ENCODE results near the gene C19orf33.

The C19orf33 gene

DNA sequence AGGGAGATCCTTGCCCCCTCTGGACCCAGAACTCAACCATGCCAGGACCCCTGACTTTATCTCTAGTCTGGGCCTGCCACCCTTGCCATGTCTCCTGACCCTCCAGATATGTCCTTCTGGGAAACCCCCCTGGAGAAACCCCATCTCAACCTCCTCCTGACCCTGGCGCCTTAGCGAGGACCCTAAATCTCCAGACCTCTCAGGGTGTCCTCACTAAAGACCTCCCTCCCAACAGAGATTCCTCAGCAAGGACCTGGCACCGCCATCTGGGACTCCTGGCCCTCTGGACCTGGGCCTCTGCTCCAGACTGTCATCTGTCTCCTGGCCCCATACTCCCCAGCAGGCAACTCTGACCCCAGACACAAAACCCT, 16.9 kb downstream of the C19orf33 start:
- Histone ChIP-seq H3K27ac (no peak overlapping the region), H3K36me3 (no peaks in the 10 kb centered on the region; the same call in none of the 2 replicates), H3K27me3 (ENCODE audit: insufficient read depth, low read depth, severe bottlenecking) (no peaks in the 10 kb centered on the region), H3K4me3 (ENCODE audit: low read depth, low read length) (no peak overlapping the region), H3K9me3 (ENCODE audit: severe bottlenecking) (no peaks in the 10 kb centered on the region)
- TF ChIP-seq, protein P1, sequence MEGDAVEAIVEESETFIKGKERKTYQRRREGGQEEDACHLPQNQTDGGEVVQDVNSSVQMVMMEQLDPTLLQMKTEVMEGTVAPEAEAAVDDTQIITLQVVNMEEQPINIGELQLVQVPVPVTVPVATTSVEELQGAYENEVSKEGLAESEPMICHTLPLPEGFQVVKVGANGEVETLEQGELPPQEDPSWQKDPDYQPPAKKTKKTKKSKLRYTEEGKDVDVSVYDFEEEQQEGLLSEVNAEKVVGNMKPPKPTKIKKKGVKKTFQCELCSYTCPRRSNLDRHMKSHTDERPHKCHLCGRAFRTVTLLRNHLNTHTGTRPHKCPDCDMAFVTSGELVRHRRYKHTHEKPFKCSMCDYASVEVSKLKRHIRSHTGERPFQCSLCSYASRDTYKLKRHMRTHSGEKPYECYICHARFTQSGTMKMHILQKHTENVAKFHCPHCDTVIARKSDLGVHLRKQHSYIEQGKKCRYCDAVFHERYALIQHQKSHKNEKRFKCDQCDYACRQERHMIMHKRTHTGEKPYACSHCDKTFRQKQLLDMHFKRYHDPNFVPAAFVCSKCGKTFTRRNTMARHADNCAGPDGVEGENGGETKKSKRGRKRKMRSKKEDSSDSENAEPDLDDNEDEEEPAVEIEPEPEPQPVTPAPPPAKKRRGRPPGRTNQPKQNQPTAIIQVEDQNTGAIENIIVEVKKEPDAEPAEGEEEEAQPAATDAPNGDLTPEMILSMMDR (IDR thresholded peaks at IDR 0.05; ENCODE audit: low read depth, low read length), result no peak
- DNase-seq, result no peak

DNA sequence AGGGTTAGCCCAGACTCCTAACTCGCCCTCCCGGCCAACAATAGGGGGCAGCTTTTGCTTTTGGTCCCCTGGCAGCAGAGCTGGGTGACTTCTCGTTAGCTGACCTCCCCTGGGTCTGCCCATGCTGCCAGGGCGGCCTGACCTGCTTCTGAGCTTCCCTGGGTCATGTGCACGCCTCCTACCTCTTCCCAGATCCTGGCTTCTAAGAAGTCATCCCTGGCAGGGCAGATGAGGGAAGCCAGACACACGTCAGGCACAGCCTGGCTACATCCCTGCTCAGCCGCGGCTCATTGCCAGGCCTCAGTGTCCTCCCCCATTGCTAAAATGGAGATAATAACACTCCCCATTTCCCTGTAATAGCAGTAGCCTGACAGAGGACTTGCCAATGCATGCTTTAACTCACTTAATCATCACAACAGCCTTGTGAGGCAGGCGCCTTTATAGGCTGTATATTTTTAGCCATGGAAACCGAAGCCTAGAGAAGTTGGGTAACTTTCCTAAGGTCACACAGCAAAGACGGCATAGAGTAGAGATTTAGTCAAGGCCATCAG, 17.7 kb downstream of the C19orf33 start:
- H3K9me3 ChIP-seq (ENCODE audit: severe bottlenecking), result no peaks in the 10 kb centered on the region
- H3K4me3 ChIP-seq (ENCODE audit: low read depth, low read length), result no peak overlapping the region
- no peak for DNase-seq
- H3K27me3 ChIP-seq (ENCODE audit: insufficient read depth, low read depth, severe bottlenecking), result no peaks in the 10 kb centered on the region
- no peak overlapping the region for H3K27ac ChIP-seq
- H3K36me3 ChIP-seq, result no peaks in the 10 kb centered on the region; the same call in none of the 2 replicates
- TF ChIP-seq, protein P1 (IDR thresholded peaks at IDR 0.05; ENCODE audit: low read depth, low read length), result no peak

DNA sequence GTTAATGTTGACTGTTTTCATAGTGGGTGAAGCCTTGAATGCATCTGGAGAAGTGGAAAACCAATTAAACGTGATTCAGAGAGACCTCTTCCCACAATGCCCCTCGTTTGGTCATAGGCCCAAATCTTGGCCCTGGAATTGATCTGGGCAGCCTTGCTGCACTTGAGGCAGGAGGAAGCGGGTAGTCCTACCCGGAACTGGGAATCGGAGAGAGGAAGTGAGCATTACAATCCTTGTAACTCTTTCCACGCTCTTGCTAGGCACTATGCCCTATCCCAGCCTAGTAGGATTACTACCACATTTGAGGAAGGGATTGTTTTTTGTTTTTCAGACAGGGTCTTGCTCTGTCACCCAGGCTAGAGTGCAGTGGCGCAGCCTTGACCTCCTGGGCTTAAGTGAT, 19.2 kb downstream of the C19orf33 start:
- no peak overlapping the region for H3K4me3 ChIP-seq (ENCODE audit: low read depth, low read length)

DNA sequence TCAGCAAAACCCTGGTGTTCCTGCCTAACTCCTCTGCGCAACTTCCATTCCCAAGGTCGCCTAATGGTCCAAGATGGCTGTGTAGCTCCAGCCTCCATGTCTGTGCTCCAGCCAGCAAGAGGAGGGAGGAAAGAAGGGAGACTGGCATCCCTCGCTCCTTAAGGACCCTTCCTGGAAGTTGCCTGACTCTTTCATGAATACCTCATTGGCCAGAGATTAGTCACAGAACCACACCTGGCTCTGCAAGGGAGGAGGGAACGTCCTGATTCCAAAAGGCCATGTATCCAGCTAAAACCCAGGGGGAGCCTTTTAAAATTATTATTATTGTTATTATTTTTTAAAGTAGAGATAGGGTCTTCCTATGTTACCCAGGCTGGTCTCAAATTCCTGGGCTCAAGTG, 20.4 kb downstream of the C19orf33 start:
- H3K27ac ChIP-seq, result no peak overlapping the region

More for the DNA sequence above, 19.2 kb downstream of the C19orf33 start:
- H3K27me3 ChIP-seq (ENCODE audit: insufficient read depth, low read depth, severe bottlenecking), result no peaks in the 10 kb centered on the region
- DNase-seq, result no peak
- peaks cover 7% of the 10 kb centered on the region for H3K36me3 ChIP-seq
- H3K9me3 ChIP-seq (ENCODE audit: severe bottlenecking), result no peaks in the 10 kb centered on the region
- no peak overlapping the region for H3K27ac ChIP-seq
- TF ChIP-seq, protein P1 (IDR thresholded peaks at IDR 0.05; ENCODE audit: low read depth, low read length), result no peak

DNA sequence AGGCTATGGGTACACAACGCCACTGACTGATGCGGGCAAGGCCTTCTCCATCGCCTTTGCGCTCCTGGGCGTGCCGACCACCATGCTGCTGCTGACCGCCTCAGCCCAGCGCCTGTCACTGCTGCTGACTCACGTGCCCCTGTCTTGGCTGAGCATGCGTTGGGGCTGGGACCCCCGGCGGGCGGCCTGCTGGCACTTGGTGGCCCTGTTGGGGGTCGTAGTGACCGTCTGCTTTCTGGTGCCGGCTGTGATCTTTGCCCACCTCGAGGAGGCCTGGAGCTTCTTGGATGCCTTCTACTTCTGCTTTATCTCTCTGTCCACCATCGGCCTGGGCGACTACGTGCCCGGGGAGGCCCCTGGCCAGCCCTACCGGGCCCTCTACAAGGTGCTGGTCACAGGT, 22.5 kb downstream of the C19orf33 start:
- H3K4me3 ChIP-seq (ENCODE audit: low read depth, low read length), result no peak overlapping the region
- no peaks in the 10 kb centered on the region for H3K27me3 ChIP-seq (ENCODE audit: insufficient read depth, low read depth, severe bottlenecking)
- no peaks in the 10 kb centered on the region for H3K9me3 ChIP-seq (ENCODE audit: severe bottlenecking)
- H3K27ac ChIP-seq, result no peak overlapping the region
- H3K36me3 ChIP-seq, result peaks cover 7% of the 10 kb centered on the region
- TF ChIP-seq, protein P1 (IDR thresholded peaks at IDR 0.05; ENCODE audit: low read depth, low read length), result no peak
- DNase-seq, result no peak

More for the DNA sequence above, 20.4 kb downstream of the C19orf33 start:
- Histone ChIP-seq H3K9me3 (ENCODE audit: severe bottlenecking) (no peaks in the 10 kb centered on the region), H3K4me3 (ENCODE audit: low read depth, low read length) (no peak overlapping the region), H3K36me3 (peaks cover 7% of the 10 kb centered on the region), H3K27me3 (ENCODE audit: insufficient read depth, low read depth, severe bottlenecking) (no peaks in the 10 kb centered on the region)
- TF ChIP-seq, protein P1 (IDR thresholded peaks at IDR 0.05; ENCODE audit: low read depth, low read length), result no peak
- DNase-seq, result no peak

DNA sequence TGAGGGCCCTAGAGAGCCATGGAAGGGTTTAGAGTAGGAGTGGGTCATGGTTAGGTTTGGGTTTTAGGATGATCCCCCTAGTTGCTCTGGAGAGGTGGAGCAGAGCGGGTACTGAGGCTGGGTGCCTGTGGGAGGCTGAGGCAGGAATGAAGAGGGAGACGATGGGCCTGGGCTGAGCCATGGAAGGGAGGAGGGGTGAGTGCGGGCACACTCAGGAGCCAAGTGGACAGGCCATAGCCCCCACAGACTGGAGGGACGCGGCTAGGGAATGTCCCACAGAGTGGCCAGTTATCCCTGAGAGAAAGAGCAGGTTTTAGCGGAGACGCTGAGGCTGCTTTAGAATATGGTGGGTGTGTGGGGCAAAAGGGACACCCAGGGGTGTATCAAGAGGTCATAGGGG, 25.6 kb downstream of the C19orf33 start:
- Histone ChIP-seq H3K36me3 (peaks cover 7% of the 10 kb centered on the region; the same call in 1 of the 2 replicates), H3K4me3 (ENCODE audit: low read depth, low read length) (no peak overlapping the region), H3K27me3 (ENCODE audit: insufficient read depth, low read depth, severe bottlenecking) (no peaks in the 10 kb centered on the region), H3K27ac (no peak overlapping the region), H3K9me3 (ENCODE audit: severe bottlenecking) (no peaks in the 10 kb centered on the region)
- TF ChIP-seq, protein P1 (IDR thresholded peaks at IDR 0.05; ENCODE audit: low read depth, low read length), result no peak
- DNase-seq, result no peak
